H9 (cell line): Measurements from ENCODE around the gene CLASP2. TPM values are rescaled to one million over a fixed set of nuclear protein-coding genes. Genes with fewer than 3 reads are reported as not detected.

ENCODE experiments used
- DNase-seq: peaks from one replicate; pipeline ENCODE4 v3.0.0-alpha.2; 2017
- H2AFZ ChIP-seq: one replicate; pipeline ENCODE4 v1.6.1; 2013; ENCODE audit warnings: mild to moderate bottlenecking, low read length, control low read depth, moderate library complexity
- H2AK5ac ChIP-seq: 2 replicates; pipeline ENCODE4 v1.6.1; 2013; ENCODE audit warnings: low read length, control low read depth, mixed read lengths; ENCODE audit not compliant: insufficient read length
- H2BK120ac ChIP-seq: one replicate; pipeline ENCODE4 v1.6.1; 2013; ENCODE audit warnings: low read depth, mild to moderate bottlenecking, low read length, control low read depth, inconsistent platforms; ENCODE audit not compliant: poor library complexity, severe bottlenecking
- H2BK12ac ChIP-seq: 2 replicates; pipeline ENCODE4 v1.6.1; 2013; ENCODE audit warnings: low read length, control low read depth, mixed read lengths, low read depth; ENCODE audit not compliant: insufficient read length
- H2BK15ac ChIP-seq: 2 replicates; pipeline ENCODE4 v1.6.1; 2013; ENCODE audit warnings: low read depth, low read length, control low read depth
- H2BK20ac ChIP-seq: one replicate; pipeline ENCODE4 v1.6.1; 2013; ENCODE audit warnings: low read depth, mild to moderate bottlenecking, low read length, control low read depth, inconsistent platforms; ENCODE audit not compliant: poor library complexity, severe bottlenecking
- H2BK5ac ChIP-seq: 2 replicates; pipeline ENCODE4 v1.6.1; 2013; ENCODE audit warnings: low read length, control low read depth, mixed read lengths; ENCODE audit not compliant: insufficient read length
- H3K14ac ChIP-seq: 2 replicates; pipeline ENCODE4 v1.6.1; 2013; ENCODE audit warnings: low read length, control low read depth; ENCODE audit not compliant: insufficient read depth
- H3K18ac ChIP-seq: 2 replicates; pipeline ENCODE4 v1.6.1; 2013; ENCODE audit warnings: low read depth, mild to moderate bottlenecking, mixed read lengths, low read length, control low read depth; ENCODE audit not compliant: insufficient read length
- H3K23ac ChIP-seq: 2 replicates; pipeline ENCODE4 v1.6.1; 2013; ENCODE audit warnings: low read length, control low read depth, mixed read lengths, low read depth; ENCODE audit not compliant: insufficient read length
- H3K23me2 ChIP-seq: 2 replicates; pipeline ENCODE4 v1.6.1; 2013; ENCODE audit warnings: low read depth, mild to moderate bottlenecking, mixed read lengths, low read length, control low read depth; ENCODE audit not compliant: insufficient read length, poor library complexity, severe bottlenecking
- H3K27ac ChIP-seq: 2 replicates; pipeline ENCODE4 v1.5.1; 2013; ENCODE audit warnings: low read length, control low read depth, mixed read lengths, low read depth; ENCODE audit not compliant: insufficient read length
- H3K27me3 ChIP-seq: 2 replicates; pipeline ENCODE4 v1.6.1; 2013; ENCODE audit warnings: low read length, control low read depth, inconsistent platforms; ENCODE audit not compliant: insufficient read depth
- H3K4ac ChIP-seq: 2 replicates; pipeline ENCODE4 v1.6.1; 2013; ENCODE audit warnings: low read depth, mild to moderate bottlenecking, control low read depth, inconsistent platforms, low read length, moderate library complexity
- H3K4me1 ChIP-seq: 2 replicates; pipeline ENCODE4 v1.6.1; 2013; ENCODE audit warnings: low read length, control low read depth, inconsistent platforms; ENCODE audit not compliant: insufficient read depth
- H3K4me2 ChIP-seq: 2 replicates; pipeline ENCODE4 v1.6.1; 2013; ENCODE audit warnings: low read length, control low read depth, mixed read lengths; ENCODE audit not compliant: insufficient read length, insufficient read depth
- H3K56ac ChIP-seq: 2 replicates; pipeline ENCODE4 v1.6.1; 2013; ENCODE audit warnings: low read depth, mild to moderate bottlenecking, mixed read lengths, low read length, control low read depth; ENCODE audit not compliant: insufficient read length
- H3K79me1 ChIP-seq: 2 replicates; pipeline ENCODE4 v1.6.1; 2013; ENCODE audit warnings: low read depth, mild to moderate bottlenecking, moderate library complexity, low read length, control low read depth, inconsistent platforms; ENCODE audit not compliant: insufficient read depth, poor library complexity, severe bottlenecking
- H3K79me2 ChIP-seq: 2 replicates; pipeline ENCODE4 v1.6.1; 2013; ENCODE audit warnings: low read length, control low read depth, inconsistent platforms; ENCODE audit not compliant: insufficient read depth
- H3K9ac ChIP-seq: 2 replicates; pipeline ENCODE4 v1.6.1; 2013; ENCODE audit warnings: low read length, control low read depth, mixed read lengths; ENCODE audit not compliant: insufficient read length; ENCODE audit errors: extremely low read depth
- H3K9me3 ChIP-seq: one replicate; pipeline ENCODE4 v1.6.1; 2013; ENCODE audit warnings: low read depth, low read length, inconsistent platforms; ENCODE audit not compliant: control insufficient read depth
- H3T11ph ChIP-seq: one replicate; pipeline ENCODE4 v1.6.1; 2013; ENCODE audit warnings: mild to moderate bottlenecking, low read length, control low read depth, inconsistent platforms
- H4K20me1 ChIP-seq: one replicate; pipeline ENCODE4 v1.6.1; 2013; ENCODE audit not compliant: control insufficient read depth, insufficient read length, insufficient read depth
- H4K5ac ChIP-seq: 2 replicates; pipeline ENCODE4 v1.6.1; 2013; ENCODE audit warnings: low read depth, mild to moderate bottlenecking, mixed read lengths, low read length, control low read depth; ENCODE audit not compliant: insufficient read length
- H4K8ac ChIP-seq: replicated peaks from 2 replicates; pipeline ENCODE4 v1.6.1; 2013; ENCODE audit warnings: low read length, control low read depth, mixed read lengths, low read depth; ENCODE audit not compliant: insufficient read length
- H4K91ac ChIP-seq: 2 replicates; pipeline ENCODE4 v1.6.1; 2013; ENCODE audit warnings: low read depth, mild to moderate bottlenecking, moderate library complexity, mixed read lengths, low read length, control low read depth; ENCODE audit not compliant: insufficient read length
- H3K27ac Mint-ChIP-seq, 3 experiments: 2 replicates in 2 of 3; 3 replicates in 1 of 3; pipeline ENCODE4 v1.8.0; 2020 to 2021; ENCODE audit warnings: mixed read lengths in 3 of 3, mild to moderate bottlenecking in 1 of 3, moderate library complexity in 1 of 3
- H3K27me3 Mint-ChIP-seq: 2 replicates; pipeline ENCODE4 v1.8.0; 2021; ENCODE audit warnings: low read depth, mild to moderate bottlenecking, moderate library complexity, mixed read lengths
- H3K36me3 Mint-ChIP-seq, 3 experiments: 2 replicates in 2 of 3; 3 replicates in 1 of 3; pipeline ENCODE4 v1.8.0; 2020 to 2021; ENCODE audit warnings: low read depth in 3 of 3, mixed read lengths in 3 of 3; ENCODE audit not compliant: insufficient read depth in 1 of 3
- H3K4me1 Mint-ChIP-seq, 2 experiments: 2 replicates each; pipeline ENCODE4 v1.8.0; 2020; ENCODE audit warnings: mixed read lengths in 2 of 2
- H3K4me3 Mint-ChIP-seq, 2 experiments: 2 replicates in 1 of 2; 3 replicates in 1 of 2; pipeline ENCODE4 v1.8.0; 2020 to 2021; ENCODE audit warnings: mild to moderate bottlenecking in 2 of 2, mixed read lengths in 2 of 2, moderate library complexity in 1 of 2
- H3K9me3 Mint-ChIP-seq, 2 experiments: 2 replicates in 1 of 2; 3 replicates in 1 of 2; pipeline ENCODE4 v1.8.0; 2020; ENCODE audit warnings: mild to moderate bottlenecking in 2 of 2, mixed read lengths in 2 of 2, moderate library complexity in 1 of 2
- WGBS: extraction: QIAGEN DNeasy Blood & Tissue Kit; methylation state at CpG from one replicate; pipeline ENCODE4 v1.1.7; 2013; ENCODE audit warnings: missing lambda C conversion rate, low lambda C conversion rate, mixed read lengths; ENCODE audit not compliant: insufficient read length; ENCODE audit errors: extremely low coverage; 5-methylcytosine and 5-hydroxymethylcytosine counted together
- total RNA-seq: library from RNA; stranded (reverse); gene quantifications from 2 replicates; pipeline ENCODE4 v1.2.1, GENCODE V29; 2021
- TF ChIP-seq, protein P1 (sequence below): fragments of 200-600 bp; sonication (generic); conservative IDR thresholded peaks from 3 replicates; pipeline ENCODE4 v1.8.0; 2021; ENCODE audit warnings: antibody characterized with exemption, mild to moderate bottlenecking

CLASP2 gene
- total RNA-seq, 1 experiment from 2014 or later: 60.5 TPM

DNA sequence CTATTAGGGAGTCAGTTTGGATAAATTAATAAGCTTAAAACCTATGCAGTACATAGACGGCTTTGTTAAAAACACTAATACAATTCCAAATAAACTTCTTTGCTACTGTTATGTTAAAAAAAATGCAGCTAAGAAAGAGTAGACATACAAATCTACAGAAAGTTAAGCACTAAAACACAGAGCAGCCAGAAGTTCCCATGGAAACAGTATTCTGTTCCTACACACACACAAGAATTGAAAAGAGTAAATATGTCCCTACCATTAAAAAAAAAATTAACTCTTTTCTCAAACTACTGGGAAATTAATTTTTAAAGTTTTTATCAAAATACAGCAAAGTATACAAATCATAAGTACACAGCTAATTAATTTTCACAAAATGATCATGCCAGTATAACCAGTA is 71.6 kb downstream of the CLASP2 start:
- Mint-ChIP-seq H3K27me3 (no peaks in the 10 kb centered on the region), H3K27ac (no peak overlapping the region; a peak in 1 of 7 replicates), H3K4me1 (peaks cover 22 to 24% of the 10 kb centered on the region in 2 experiments), H3K36me3 (no peaks in the 10 kb centered on the region; a peak in 1 of 7 replicates), H3K4me3 (no peak overlapping the region), H3K9me3 (no peaks in the 10 kb centered on the region)
- H2BK20ac ChIP-seq: no peak overlapping the region
- no peak overlapping the region for H2BK12ac ChIP-seq
- H3K18ac ChIP-seq: no peak overlapping the region
- H2BK15ac ChIP-seq: no peak overlapping the region
- H4K20me1 ChIP-seq: no peaks in the 10 kb centered on the region
- no peak overlapping the region for H4K8ac ChIP-seq
- DNase-seq: no peak
- no peak overlapping the region for H4K5ac ChIP-seq
- H3T11ph ChIP-seq: no peak overlapping the region
- H4K91ac ChIP-seq: no peak overlapping the region
- H3K23me2 ChIP-seq: no peaks in the 10 kb centered on the region
- H3K4me1 ChIP-seq: peaks cover 3% of the 10 kb centered on the region
- no peak overlapping the region for H2AK5ac ChIP-seq
- no peaks in the 10 kb centered on the region for H3K79me2 ChIP-seq
- H3K9me3 ChIP-seq: no peaks in the 10 kb centered on the region
- no CpG with 5 or more reads among the region's 1 CpG for WGBS
- H2AFZ ChIP-seq: no peak overlapping the region
- H3K27me3 ChIP-seq: no peaks in the 10 kb centered on the region
- no peak overlapping the region for H3K4me2 ChIP-seq
- no peak overlapping the region for H3K27ac ChIP-seq
- no peak overlapping the region for H3K9ac ChIP-seq
- no peaks in the 10 kb centered on the region for H3K79me1 ChIP-seq
- H2BK120ac ChIP-seq: no peak overlapping the region
- no peak overlapping the region for H3K23ac ChIP-seq
- no peak overlapping the region for H2BK5ac ChIP-seq
- no peak overlapping the region for H3K4ac ChIP-seq
- TF ChIP-seq, protein P1, sequence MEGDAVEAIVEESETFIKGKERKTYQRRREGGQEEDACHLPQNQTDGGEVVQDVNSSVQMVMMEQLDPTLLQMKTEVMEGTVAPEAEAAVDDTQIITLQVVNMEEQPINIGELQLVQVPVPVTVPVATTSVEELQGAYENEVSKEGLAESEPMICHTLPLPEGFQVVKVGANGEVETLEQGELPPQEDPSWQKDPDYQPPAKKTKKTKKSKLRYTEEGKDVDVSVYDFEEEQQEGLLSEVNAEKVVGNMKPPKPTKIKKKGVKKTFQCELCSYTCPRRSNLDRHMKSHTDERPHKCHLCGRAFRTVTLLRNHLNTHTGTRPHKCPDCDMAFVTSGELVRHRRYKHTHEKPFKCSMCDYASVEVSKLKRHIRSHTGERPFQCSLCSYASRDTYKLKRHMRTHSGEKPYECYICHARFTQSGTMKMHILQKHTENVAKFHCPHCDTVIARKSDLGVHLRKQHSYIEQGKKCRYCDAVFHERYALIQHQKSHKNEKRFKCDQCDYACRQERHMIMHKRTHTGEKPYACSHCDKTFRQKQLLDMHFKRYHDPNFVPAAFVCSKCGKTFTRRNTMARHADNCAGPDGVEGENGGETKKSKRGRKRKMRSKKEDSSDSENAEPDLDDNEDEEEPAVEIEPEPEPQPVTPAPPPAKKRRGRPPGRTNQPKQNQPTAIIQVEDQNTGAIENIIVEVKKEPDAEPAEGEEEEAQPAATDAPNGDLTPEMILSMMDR: no peak
- H3K14ac ChIP-seq: no peak overlapping the region
- no peak overlapping the region for H3K56ac ChIP-seq
